ENCODE data around the gene HS1BP3. TPM values are rescaled to one million over a fixed set of nuclear protein-coding genes. Genes with fewer than 3 reads are reported as not detected.

Gene HS1BP3
- total RNA-seq, 1 donor from 2014 or later = 22.1 TPM

DNA sequence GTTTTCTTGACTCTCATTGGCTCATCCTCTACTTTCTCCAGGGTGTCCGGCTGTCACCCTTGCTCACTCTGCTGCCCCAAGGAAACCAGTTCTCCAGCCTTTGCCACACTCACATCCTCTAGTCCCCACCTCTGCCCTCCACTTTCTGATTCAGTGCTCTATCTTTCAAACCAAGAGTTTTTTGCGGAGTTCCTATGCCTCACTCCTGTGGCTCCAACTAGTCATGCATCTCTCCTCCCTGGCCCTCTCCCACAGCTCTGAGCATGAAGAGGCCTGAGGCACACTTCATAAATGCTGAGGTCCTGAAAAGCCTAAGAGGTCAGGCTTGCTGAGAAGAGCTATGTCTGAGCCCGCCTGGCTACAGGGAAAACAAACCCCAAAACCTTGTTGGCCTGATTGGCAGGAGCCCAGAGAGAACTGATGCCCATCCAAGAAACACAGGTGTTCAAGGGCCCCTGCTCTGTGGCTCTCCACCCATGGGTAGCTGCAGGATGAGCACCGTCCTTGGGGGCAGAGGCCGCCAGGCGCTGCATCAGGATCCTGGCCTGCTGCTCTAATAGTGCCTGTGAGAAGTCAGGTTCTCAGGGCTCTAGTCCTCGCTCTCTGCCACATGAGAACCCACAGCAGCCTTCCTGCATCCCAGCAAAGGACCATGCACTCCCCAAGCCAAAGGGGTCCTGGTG lies 42.1 kb downstream of the HS1BP3 start:
- Mint-ChIP-seq H3K27ac (no peak overlapping the region), H3K36me3 (peaks cover 4% of the 10 kb centered on the region), H3K4me3 (no peak overlapping the region), H3K4me1 (ENCODE audit: unreplicated experiment) (peaks cover 23% of the 10 kb centered on the region), H3K27me3 (no peaks in the 10 kb centered on the region), H3K9me3 (peaks cover 4% of the 10 kb centered on the region)
- TF ChIP-seq, protein P1, sequence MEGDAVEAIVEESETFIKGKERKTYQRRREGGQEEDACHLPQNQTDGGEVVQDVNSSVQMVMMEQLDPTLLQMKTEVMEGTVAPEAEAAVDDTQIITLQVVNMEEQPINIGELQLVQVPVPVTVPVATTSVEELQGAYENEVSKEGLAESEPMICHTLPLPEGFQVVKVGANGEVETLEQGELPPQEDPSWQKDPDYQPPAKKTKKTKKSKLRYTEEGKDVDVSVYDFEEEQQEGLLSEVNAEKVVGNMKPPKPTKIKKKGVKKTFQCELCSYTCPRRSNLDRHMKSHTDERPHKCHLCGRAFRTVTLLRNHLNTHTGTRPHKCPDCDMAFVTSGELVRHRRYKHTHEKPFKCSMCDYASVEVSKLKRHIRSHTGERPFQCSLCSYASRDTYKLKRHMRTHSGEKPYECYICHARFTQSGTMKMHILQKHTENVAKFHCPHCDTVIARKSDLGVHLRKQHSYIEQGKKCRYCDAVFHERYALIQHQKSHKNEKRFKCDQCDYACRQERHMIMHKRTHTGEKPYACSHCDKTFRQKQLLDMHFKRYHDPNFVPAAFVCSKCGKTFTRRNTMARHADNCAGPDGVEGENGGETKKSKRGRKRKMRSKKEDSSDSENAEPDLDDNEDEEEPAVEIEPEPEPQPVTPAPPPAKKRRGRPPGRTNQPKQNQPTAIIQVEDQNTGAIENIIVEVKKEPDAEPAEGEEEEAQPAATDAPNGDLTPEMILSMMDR (conservative IDR thresholded peaks at IDR 0.05) = no peak
- DNase-seq (ENCODE audit: extremely low spot score, unreplicated experiment) = no peak

DNA sequence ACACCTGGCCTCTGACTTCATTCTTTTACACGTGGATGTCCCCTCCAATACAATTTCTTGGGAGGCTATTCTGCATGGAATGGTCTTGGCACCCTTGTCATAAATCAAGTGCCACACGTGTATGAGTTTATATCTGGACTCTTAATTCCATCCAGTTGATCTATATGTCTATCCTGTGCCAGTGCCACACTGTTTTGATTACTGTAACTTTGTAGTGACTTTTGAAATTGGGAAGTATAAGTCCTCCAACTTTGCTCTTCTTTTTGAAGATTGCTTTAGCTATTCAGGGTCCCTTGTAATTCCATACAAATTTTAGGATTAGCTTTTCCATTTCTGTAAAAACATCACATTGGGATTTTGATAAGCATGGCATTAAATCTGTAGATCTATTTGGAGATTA lies 43.5 kb downstream of the HS1BP3 start:
- H3K4me3 Mint-ChIP-seq = no peak overlapping the region
- TF ChIP-seq, protein P1 (conservative IDR thresholded peaks at IDR 0.05) = no peak
- peaks cover 4% of the 10 kb centered on the region for H3K36me3 Mint-ChIP-seq
- no peak overlapping the region for H3K27ac Mint-ChIP-seq
- no peaks in the 10 kb centered on the region for H3K27me3 Mint-ChIP-seq
- H3K4me1 Mint-ChIP-seq (ENCODE audit: unreplicated experiment) = peaks cover 18% of the 10 kb centered on the region
- H3K9me3 Mint-ChIP-seq = peaks cover 4% of the 10 kb centered on the region
- no peak for DNase-seq (ENCODE audit: extremely low spot score, unreplicated experiment)

DNA sequence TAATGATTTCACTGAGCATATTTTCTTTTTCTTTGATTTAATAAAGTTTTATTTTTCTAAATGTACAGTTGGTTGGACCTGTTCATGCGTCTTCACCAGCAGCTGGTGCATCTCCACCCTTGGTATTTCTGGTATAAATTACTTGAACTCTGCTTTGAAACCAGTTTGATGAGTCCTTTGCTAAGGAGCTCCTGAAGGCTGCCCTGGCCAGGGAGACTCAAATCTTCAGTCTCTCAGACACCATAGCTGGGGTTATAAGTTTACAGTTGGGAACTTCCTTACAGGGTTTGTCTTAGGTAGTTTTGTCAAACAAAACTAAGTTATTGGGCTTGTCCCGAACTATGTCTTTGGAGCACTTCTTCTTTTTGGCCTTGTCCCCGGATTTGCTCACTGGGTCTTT lies 44.7 kb downstream of the HS1BP3 start:
- TF ChIP-seq, protein P1 (conservative IDR thresholded peaks at IDR 0.05) = no peak
- Mint-ChIP-seq H3K36me3 (peaks cover 4% of the 10 kb centered on the region), H3K9me3 (peaks cover 8% of the 10 kb centered on the region), H3K4me1 (ENCODE audit: unreplicated experiment) (peaks cover 16% of the 10 kb centered on the region), H3K27ac (no peak overlapping the region), H3K27me3 (no peaks in the 10 kb centered on the region), H3K4me3 (no peak overlapping the region)
- no peak for DNase-seq (ENCODE audit: extremely low spot score, unreplicated experiment)

DNA sequence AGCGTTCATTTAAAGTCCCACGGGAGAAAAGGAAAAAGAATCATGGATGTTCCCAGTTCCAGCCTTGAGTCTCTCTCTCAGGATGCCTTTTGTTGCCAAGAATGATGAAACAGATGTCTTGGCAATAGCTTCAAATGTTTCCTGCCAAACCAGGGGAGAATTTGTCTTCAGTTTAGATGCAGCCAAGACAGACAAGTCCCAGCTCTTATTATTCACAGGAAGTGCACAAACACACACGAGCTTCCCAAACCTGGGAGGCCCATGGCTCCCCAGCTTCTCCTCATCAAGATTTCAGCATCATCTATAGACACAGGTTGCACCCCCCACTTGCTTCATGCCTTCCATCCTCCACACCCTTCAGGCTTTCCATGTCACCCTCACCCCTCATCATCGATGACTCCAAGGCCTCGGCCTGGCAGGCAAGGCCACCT lies 45.9 kb downstream of the HS1BP3 start:
- Mint-ChIP-seq H3K9me3 (peaks cover 8% of the 10 kb centered on the region), H3K27ac (no peak overlapping the region), H3K27me3 (no peaks in the 10 kb centered on the region), H3K4me1 (ENCODE audit: unreplicated experiment) (peaks cover 19% of the 10 kb centered on the region), H3K36me3 (peaks cover 4% of the 10 kb centered on the region), H3K4me3 (no peak overlapping the region)
- no peak for DNase-seq (ENCODE audit: extremely low spot score, unreplicated experiment)
- TF ChIP-seq, protein P1 (conservative IDR thresholded peaks at IDR 0.05) = no peak

DNA sequence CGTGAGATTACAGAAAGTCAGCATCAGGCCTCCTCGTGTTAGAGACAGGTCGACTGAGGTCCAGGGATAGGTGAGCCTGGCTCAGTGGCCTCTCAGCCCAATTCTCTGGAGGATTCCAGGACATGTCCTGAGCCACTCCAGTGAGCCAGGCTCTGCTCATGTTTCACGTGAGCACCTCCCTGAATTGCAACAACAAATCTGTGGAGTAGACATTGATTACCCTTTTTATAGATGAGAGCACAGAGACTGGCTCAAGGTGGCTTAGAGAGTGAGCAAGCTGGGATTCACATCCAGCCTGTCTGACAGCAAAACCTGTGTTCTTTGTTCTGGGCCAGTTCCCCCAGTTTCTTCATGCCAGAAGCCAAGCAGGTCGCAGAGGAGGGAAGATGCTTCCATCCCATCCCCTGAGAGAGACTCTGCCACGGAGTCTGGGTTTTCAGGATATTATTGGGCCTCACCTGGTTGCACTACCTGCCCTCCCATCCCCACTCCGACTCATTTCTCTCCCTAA lies 46.4 kb downstream of the HS1BP3 start:
- TF ChIP-seq, protein P1 (conservative IDR thresholded peaks at IDR 0.05) = no peak
- no peaks in the 10 kb centered on the region for H3K27me3 Mint-ChIP-seq
- no peak for DNase-seq (ENCODE audit: extremely low spot score, unreplicated experiment)
- H3K4me3 Mint-ChIP-seq = no peak overlapping the region
- peaks cover 23% of the 10 kb centered on the region for H3K4me1 Mint-ChIP-seq (ENCODE audit: unreplicated experiment)
- H3K36me3 Mint-ChIP-seq = peaks cover 4% of the 10 kb centered on the region
- no peak overlapping the region for H3K27ac Mint-ChIP-seq
- H3K9me3 Mint-ChIP-seq = peaks cover 8% of the 10 kb centered on the region

Data from type B pancreatic cell (in vitro differentiated cells).